ENCODE results near the gene FNDC5.

The FNDC5 gene

DNA sequence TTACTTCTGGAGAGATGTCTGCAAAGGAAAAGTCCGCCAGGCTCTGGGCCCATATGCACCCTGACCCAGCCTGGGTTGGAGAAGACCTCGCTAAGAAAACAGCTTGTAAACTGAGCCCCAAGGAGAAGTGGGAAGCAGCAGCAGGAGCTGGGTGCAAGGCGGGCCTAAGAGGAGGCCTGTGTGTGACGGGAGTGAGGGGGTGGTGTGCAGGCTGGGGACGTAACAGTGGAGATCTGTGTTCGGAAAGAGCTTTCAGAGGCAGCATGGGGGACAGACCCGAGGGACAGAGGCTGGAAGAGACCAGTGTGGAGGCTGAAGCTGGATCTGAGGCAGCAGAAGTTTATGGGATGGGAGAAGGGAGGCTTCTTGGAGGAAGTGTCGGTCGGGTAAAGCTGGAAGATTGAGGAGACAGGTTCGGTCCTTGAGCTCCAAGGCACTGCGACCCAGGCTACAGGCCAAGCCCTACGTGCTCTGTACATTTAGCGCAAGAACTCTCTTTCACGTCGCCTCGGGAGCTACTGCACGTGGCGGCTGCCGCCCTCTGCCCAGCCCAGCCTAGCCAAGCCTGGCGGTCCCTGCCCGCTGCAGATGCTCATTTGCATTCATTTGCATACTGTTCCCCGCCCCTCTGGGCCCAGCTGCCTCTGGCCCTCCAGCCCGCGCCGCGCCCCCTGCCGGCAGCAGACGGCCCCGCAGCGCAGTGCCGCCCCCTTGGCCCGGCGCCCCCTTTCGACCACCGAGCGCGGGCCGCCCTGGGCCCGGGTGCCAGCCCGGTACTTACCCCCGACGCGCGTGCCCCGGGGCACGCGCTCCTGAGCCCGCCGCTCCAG, 21.9 kb upstream of the FNDC5 start:
- H3K9me3 ChIP-seq (ENCODE audit: control insufficient read depth, insufficient read depth, low read length): no peaks in the 10 kb centered on the region
- H3K9ac ChIP-seq (ENCODE audit: low read depth, low read length): peak overlapping the region; percentile 74
- no peaks in the 10 kb centered on the region; the same call in 1 of the 2 replicates for H3K4me1 ChIP-seq (ENCODE audit: insufficient read depth, low read length)
- no peaks in the 10 kb centered on the region for H3K36me3 ChIP-seq (ENCODE audit: insufficient read depth, low read length)

DNA sequence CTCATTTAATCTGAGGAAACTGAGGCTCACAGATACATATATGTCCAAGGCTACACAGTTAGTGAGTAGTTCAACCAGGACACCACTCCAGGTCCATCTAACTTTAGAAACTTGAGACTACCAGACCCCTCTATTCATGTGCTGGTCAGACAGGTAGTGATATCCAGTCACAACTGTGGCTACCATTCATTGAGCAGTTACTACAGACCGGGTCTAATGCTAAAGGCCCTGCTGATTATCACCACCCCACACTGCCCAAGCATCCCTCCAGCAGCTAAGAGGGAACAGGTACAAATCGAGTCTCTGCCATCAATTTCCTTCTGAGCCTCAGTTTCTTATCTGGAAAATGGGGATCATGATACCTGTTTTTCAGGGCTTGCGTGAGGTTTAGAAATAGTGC, 20.9 kb upstream of the FNDC5 start:
- Histone ChIP-seq H3K9ac (ENCODE audit: low read depth, low read length) (no peak overlapping the region), H3K36me3 (ENCODE audit: insufficient read depth, low read length) (no peaks in the 10 kb centered on the region), H3K4me1 (ENCODE audit: insufficient read depth, low read length) (no peaks in the 10 kb centered on the region; the same call in 1 of the 2 replicates), H3K9me3 (ENCODE audit: control insufficient read depth, insufficient read depth, low read length) (no peaks in the 10 kb centered on the region)

DNA sequence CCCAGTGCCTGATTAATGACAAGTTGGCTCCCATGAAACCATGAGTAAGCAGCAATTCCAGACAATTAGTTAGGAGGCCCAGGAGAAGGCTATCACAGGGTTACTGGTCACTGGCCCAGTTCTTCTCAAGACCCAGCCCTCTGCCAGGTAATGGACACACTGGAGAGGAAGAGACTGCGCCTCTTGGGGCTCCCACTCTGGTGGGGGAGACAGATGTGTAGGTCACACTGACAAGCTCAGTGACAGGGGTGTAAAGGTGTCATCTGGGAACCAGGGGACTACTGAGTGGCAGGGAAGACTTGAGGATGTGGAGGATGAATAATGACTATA, 20.5 kb upstream of the FNDC5 start:
- Histone ChIP-seq H3K9ac (ENCODE audit: low read depth, low read length) (no peak overlapping the region), H3K36me3 (ENCODE audit: insufficient read depth, low read length) (no peaks in the 10 kb centered on the region), H3K9me3 (ENCODE audit: control insufficient read depth, insufficient read depth, low read length) (no peaks in the 10 kb centered on the region), H3K4me1 (ENCODE audit: insufficient read depth, low read length) (no peaks in the 10 kb centered on the region; the same call in 1 of the 2 replicates)

DNA sequence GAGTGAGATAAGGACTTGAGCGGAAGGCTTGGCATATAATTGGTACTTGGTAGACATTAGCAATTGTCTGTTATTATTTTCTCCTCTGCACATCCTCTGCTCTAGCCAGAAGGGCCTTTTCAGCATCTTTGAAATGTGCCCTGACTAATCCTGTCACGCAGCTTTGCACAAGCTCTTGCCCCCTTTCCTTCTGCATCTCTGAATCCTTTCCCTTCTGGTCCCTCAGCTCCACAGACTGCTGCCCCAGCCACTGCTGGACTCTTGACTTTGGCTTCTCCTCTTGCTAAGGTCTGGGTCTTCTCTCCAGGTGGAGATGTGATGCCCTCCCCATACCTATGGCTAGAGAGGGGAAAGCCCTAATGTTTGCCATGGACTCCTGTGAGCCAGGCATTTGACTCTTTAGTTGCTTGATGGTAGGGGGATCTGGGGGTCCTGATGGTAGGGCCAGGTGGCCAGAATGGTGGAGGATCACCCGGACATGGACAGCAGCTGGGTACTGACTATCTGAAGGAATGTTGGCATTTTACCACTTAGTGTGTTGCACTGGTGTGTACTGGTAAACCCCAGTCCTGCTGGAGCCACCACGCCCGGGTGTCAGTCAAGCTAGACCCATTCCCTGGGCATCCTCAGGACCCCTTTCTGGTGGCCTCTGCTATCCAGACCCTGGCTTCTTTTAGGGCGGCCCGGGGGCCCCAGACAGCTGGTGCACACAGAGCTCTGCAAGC, 20.0 kb upstream of the FNDC5 start:
- Histone ChIP-seq H3K9me3 (ENCODE audit: control insufficient read depth, insufficient read depth, low read length) (no peaks in the 10 kb centered on the region), H3K9ac (ENCODE audit: low read depth, low read length) (no peak overlapping the region), H3K4me1 (ENCODE audit: insufficient read depth, low read length) (no peaks in the 10 kb centered on the region; the same call in 1 of the 2 replicates), H3K36me3 (ENCODE audit: insufficient read depth, low read length) (no peaks in the 10 kb centered on the region)

DNA sequence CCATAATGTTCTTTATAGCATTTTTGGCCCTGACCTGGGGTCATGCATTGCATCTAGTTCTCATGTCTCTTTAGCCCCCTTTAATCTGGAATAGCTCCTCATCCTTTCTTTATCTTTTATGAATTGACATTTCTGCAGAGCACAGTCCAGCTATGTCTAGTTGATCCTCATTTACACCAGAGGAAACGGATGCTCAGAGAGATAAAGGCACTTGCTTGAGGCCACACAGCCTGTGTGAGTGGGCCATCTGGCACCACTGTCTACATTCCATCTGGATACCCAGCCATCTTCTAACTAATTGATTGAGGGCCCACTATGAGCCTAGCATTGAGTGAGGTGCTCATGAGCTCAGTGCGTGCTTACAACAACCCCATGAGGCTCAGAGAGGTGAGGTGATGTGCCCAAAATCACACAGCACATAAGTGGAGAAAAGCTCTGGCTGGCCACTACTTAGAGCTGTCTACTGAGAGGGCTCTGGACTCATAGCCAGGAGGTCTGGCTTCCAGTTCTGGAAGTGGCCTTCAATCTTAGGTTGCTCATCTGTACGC, 19.1 kb upstream of the FNDC5 start:
- no peaks in the 10 kb centered on the region for H3K9me3 ChIP-seq (ENCODE audit: control insufficient read depth, insufficient read depth, low read length)
- H3K9ac ChIP-seq (ENCODE audit: low read depth, low read length): no peak overlapping the region
- H3K4me1 ChIP-seq (ENCODE audit: insufficient read depth, low read length): no peaks in the 10 kb centered on the region; the same call in 1 of the 2 replicates
- H3K36me3 ChIP-seq (ENCODE audit: insufficient read depth, low read length): no peaks in the 10 kb centered on the region

DNA sequence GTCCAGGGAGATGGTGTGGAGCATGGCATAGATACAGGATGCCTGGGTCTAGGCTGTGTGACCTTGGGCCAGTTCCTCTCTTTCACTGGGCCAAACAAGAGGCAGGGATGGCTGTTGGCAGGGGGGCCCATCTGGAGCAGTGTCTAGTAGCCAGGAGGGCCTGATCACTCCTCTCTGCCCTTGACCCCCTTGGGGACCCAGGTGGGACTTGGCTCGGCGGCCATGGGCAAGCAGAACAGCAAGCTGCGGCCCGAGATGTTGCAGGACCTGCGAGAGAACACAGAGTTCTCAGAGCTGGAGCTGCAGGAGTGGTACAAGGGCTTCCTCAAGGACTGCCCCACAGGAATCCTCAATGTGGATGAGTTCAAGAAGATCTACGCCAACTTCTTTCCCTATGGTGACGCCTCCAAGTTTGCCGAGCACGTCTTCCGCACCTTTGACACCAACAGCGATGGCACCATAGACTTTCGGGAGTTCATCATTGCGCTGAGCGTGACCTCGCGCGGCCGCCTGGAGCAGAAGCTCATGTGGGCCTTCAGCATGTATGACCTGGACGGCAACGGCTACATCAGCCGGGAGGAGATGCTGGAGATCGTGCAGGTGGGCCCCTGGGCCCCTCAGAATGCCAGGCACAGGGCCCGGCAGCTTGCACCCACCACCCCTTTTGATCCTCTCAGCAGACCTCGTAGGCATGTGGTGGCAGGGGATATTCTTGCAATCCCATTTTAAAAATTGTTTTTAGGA, 18.1 kb upstream of the FNDC5 start:
- Histone ChIP-seq H3K36me3 (ENCODE audit: insufficient read depth, low read length) (no peaks in the 10 kb centered on the region), H3K9me3 (ENCODE audit: control insufficient read depth, insufficient read depth, low read length) (no peaks in the 10 kb centered on the region)

DNA sequence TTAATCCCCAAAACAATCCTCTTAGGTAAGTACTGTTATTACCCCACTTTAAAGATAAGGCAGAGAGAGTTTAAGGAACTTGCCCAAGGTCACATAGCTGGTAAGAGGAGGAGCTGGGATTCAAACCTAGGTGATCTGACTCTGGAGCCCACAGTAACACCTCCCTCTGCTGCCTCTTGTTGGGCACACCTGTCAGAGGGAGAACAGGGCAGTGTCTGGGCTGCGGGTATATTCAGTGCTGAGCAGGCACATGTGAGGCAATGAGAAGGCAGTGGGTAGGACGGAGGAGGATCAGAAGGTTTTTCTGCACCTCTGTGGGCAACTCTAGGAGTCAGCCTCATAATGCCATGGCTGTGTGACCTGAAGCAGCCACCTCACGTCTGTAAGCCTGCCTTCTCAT, 17.4 kb upstream of the FNDC5 start:
- no peak overlapping the region for H3K9ac ChIP-seq (ENCODE audit: low read depth, low read length)
- H3K4me1 ChIP-seq (ENCODE audit: insufficient read depth, low read length): no peaks in the 10 kb centered on the region; the same call in 1 of the 2 replicates
- no peaks in the 10 kb centered on the region for H3K9me3 ChIP-seq (ENCODE audit: control insufficient read depth, insufficient read depth, low read length)
- no peaks in the 10 kb centered on the region for H3K36me3 ChIP-seq (ENCODE audit: insufficient read depth, low read length)

More for the DNA sequence above, 18.1 kb upstream of the FNDC5 start:
- Histone ChIP-seq H3K4me1 (ENCODE audit: insufficient read depth, low read length) (no peaks in the 10 kb centered on the region; the same call in 1 of the 2 replicates), H3K9ac (ENCODE audit: low read depth, low read length) (no peak overlapping the region)

DNA sequence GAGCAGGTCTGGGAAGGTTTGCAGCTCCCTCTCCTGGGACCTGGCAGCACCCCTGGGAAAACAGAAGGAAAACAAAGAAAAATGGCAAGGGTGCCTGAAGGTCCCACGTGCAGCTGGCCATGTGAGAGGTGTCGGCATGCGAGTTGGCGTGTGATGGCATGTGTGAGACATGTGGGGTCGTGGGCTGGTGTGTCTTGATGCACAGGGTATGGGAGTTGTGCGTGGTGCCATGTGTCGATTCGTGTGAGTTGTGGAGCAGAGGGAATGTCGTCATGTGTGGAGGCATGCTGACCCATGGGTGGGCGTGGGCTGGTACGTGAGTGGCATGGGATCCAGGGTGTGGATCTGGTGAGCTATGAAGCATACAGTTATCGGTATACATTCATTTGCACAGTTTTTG, 16.9 kb upstream of the FNDC5 start:
- no peaks in the 10 kb centered on the region; the same call in 1 of the 2 replicates for H3K4me1 ChIP-seq (ENCODE audit: insufficient read depth, low read length)
- no peaks in the 10 kb centered on the region for H3K9me3 ChIP-seq (ENCODE audit: control insufficient read depth, insufficient read depth, low read length)
- no peak overlapping the region for H3K9ac ChIP-seq (ENCODE audit: low read depth, low read length)
- no peaks in the 10 kb centered on the region for H3K36me3 ChIP-seq (ENCODE audit: insufficient read depth, low read length)

DNA sequence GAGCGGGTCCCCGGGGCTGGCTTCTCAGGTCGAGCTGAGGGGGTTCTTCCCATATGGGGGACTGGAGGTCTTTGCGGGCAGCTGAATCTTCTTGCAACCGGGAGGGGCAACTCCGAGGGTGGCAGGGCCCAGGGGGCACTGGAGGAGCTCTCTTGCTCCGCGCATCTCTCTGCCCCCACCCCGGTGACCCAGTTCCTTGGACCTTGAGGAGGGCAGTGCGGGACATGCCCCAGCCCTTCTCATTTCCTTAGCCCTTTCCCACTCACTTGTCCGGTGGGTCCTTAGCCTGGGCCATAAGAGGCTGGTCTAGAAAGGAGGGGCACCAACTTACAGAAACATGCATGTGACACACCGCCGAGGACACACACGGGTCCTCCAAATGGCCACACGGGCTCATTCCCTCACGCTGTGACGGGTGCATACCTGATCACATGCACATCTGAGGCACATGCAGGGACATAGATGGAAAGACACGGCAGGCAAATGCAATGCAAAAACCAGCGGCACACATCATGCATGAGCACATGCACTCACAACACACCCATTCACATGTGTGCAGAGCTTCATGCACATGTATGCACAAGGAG, 16.2 kb upstream of the FNDC5 start:
- Histone ChIP-seq H3K36me3 (ENCODE audit: insufficient read depth, low read length) (no peaks in the 10 kb centered on the region), H3K9ac (ENCODE audit: low read depth, low read length) (no peak overlapping the region), H3K4me1 (ENCODE audit: insufficient read depth, low read length) (no peaks in the 10 kb centered on the region; the same call in 1 of the 2 replicates), H3K9me3 (ENCODE audit: control insufficient read depth, insufficient read depth, low read length) (no peaks in the 10 kb centered on the region)

DNA sequence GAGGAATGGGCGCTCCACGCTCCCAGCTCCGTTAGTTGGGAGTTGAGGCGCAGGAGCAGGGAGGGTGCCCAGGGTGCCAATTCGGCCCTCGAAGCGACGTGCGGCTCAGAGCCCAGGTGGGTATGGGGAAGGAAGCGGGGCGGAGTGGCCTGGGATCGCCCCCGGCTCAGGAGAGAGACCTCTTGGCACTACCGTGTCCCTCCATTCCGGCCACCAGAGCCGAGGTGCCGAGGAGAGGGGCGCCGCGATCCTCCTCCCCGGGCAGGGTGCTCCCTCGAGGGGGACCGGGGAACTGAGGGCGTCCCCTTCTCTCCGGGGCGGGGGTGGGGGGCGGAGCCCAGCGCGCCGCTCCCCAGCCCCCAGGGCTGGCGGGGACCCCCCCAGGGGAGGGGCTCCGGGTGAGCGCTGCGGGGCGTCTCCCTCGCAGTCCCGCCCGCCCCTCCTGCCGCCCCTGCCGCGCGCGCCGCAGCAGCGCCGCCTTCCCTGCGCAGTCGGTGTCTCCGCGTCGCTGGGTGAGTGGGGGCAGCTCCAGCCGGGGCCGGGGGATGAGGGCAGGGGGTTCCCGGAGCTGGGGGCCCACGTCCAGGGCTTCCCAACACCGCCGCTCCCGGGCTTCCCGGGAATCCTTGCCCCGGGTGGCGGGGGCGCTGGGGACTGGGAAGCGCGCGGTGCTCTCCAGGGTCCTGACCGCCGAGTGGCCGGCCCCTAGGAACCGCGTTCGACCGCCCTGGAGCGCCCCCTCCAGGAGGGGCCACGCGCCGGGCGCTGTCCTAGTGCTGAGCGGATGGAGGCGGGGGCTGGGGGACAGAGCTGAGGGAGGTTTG, 15.5 kb upstream of the FNDC5 start, which contains the start of gene HPCA:
TSS of gene HPCA (plus strand) at position 488 of the 824 bp plus-strand sequence. CDS start 2,408 bp downstream, outside the sequence.
- Histone ChIP-seq H3K9me3 (ENCODE audit: control insufficient read depth, insufficient read depth, low read length) (no peaks in the 10 kb centered on the region), H3K9ac (ENCODE audit: low read depth, low read length) (peak within 1 kb of the TSS; percentile 15; the same call in 1 of the 2 replicates), H3K36me3 (ENCODE audit: insufficient read depth, low read length) (no peaks in the 10 kb centered on the region), H3K4me1 (ENCODE audit: insufficient read depth, low read length) (no peaks in the 10 kb centered on the region; the same call in 1 of the 2 replicates)

DNA sequence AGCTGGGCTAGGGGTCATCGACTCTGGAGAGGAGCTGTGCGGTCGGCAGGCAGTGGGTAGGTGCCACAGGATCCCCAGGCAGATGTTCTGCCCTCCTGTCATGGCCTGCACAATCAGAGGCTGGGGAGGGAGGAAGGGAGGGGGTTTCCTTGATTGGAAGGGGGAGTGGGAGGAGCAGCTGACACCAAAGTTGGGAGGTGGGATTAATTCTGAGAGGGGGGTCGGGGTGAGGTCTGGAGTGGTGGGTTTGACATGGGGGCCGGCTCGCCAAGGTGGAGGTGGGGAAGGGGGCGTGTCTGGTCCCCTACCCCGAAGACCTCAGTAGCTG, 14.9 kb upstream of the FNDC5 start:
- no peaks in the 10 kb centered on the region for H3K9me3 ChIP-seq (ENCODE audit: control insufficient read depth, insufficient read depth, low read length)
- no peaks in the 10 kb centered on the region; the same call in 1 of the 2 replicates for H3K4me1 ChIP-seq (ENCODE audit: insufficient read depth, low read length)
- H3K9ac ChIP-seq (ENCODE audit: low read depth, low read length): no peak overlapping the region; the same call in 1 of the 2 replicates
- no peaks in the 10 kb centered on the region for H3K36me3 ChIP-seq (ENCODE audit: insufficient read depth, low read length)

DNA sequence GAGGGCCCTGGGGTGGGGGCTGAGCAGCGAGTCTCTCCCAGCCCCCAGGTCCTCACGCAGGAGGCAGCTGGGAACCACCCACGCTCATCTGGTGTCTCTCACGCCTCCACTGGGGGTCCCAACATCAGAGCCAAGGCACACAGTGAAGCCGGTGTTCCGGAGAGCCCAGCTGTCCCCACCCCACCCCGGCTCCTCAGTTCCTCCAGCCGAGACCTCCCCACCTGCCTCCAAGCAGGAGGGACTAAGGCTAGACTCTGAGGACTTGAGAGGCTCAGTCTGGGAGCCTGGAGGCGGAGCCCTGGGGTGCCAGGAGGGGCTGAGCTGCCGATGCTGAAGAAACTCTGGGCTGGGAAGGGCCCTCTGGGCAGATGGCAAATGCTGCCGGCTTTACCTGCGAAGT, 14.0 kb upstream of the FNDC5 start:
- Histone ChIP-seq H3K4me1 (ENCODE audit: insufficient read depth, low read length) (no peaks in the 10 kb centered on the region; the same call in 1 of the 2 replicates), H3K9me3 (ENCODE audit: control insufficient read depth, insufficient read depth, low read length) (no peaks in the 10 kb centered on the region), H3K36me3 (ENCODE audit: insufficient read depth, low read length) (no peaks in the 10 kb centered on the region), H3K9ac (ENCODE audit: low read depth, low read length) (no peak overlapping the region)

DNA sequence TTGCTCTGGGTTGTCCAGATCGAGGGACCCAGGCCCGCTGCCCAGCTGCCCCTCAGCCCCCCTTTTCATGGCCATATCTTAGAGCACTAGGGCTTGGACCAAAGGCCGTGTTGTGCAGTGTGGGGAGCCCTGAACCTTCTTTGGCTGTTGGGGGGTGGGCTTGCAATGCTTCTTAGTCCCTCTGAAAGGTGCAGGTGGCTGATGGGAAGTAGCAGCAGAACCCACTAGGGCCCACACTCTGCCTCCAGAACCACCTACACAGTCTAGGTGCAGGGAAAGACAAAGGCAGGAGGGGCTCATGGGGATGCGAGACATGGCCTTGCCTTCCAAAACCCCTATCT, 13.3 kb upstream of the FNDC5 start:
- no peaks in the 10 kb centered on the region for H3K36me3 ChIP-seq (ENCODE audit: insufficient read depth, low read length)
- H3K9me3 ChIP-seq (ENCODE audit: control insufficient read depth, insufficient read depth, low read length): no peaks in the 10 kb centered on the region
- no peak overlapping the region for H3K9ac ChIP-seq (ENCODE audit: low read depth, low read length)
- H3K4me1 ChIP-seq (ENCODE audit: insufficient read depth, low read length): no peaks in the 10 kb centered on the region; the same call in 1 of the 2 replicates

All from ES-I3 (cell line).